Adrenal gland (tissue), 5 donors: ENCODE results near the gene P3H4.

Experiments used
- POLR2A ChIP-seq, 2 donors: fragments of 450-650 bp; IDR thresholded peaks; one replicate each; pipeline ENCODE4 v1.6.1; 2017; ENCODE audit warnings: antibody characterized with exemption in 2 of 2, mild to moderate bottlenecking in 2 of 2, moderate library complexity in 1 of 2
- TF ChIP-seq, protein P1 (sequence below), 6 experiments: fragments of 450-650 bp in 4 of 6; fragments of 200-600 bp in 2 of 6; sonication (generic) in 1 of 6; IDR thresholded peaks; 1 replicate in 5 of 6; 2 replicates in 1 of 6; pipeline versions ENCODE4 v1.5.1 to v1.8.0; 2016 to 2021; ENCODE audit warnings: antibody characterized with exemption in 6 of 6, mild to moderate bottlenecking in 2 of 6, moderate library complexity in 1 of 6
- donor health status: DM: no; HTN: no; CAD: no.

GRCh38 chr17:41822216-41823140 lies 10.7 kb upstream of the P3H4 start:
- TF ChIP-seq, protein P1, sequence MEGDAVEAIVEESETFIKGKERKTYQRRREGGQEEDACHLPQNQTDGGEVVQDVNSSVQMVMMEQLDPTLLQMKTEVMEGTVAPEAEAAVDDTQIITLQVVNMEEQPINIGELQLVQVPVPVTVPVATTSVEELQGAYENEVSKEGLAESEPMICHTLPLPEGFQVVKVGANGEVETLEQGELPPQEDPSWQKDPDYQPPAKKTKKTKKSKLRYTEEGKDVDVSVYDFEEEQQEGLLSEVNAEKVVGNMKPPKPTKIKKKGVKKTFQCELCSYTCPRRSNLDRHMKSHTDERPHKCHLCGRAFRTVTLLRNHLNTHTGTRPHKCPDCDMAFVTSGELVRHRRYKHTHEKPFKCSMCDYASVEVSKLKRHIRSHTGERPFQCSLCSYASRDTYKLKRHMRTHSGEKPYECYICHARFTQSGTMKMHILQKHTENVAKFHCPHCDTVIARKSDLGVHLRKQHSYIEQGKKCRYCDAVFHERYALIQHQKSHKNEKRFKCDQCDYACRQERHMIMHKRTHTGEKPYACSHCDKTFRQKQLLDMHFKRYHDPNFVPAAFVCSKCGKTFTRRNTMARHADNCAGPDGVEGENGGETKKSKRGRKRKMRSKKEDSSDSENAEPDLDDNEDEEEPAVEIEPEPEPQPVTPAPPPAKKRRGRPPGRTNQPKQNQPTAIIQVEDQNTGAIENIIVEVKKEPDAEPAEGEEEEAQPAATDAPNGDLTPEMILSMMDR (IDR thresholded peaks at IDR 0.05), result no peak
- TF ChIP-seq POLR2A (IDR thresholded peaks at IDR 0.05), result no peak
